Limb (tissue), 2 donors: ENCODE measurements around the gene DYNLL1.
"Not testable (repeated sequence)": the region's sequence is repeated elsewhere in the genome, so short reads cannot be mapped to it uniquely, and the experiment has no call there.

ENCODE experiments used
- DNase-seq, 2 donors: peaks; one replicate each; pipeline ENCODE4 v3.0.0-alpha.2; 2016; ENCODE audit errors: extremely low spot score in 2 of 2

The DYNLL1 gene

GRCh38 chr12:120473807-120474615 is 21.9 kb upstream of the DYNLL1 start:
- no peak for DNase-seq

GRCh38 chr12:120474616-120474960 is 21.3 kb upstream of the DYNLL1 start:
- DNase-seq, result no peak

- no peak for DNase-seq
Observed at GRCh38 chr12:120475643-120476042, 20.3 kb upstream of the DYNLL1 start.

GRCh38 chr12:120479458-120479857 is 16.5 kb upstream of the DYNLL1 start:
- no peak for DNase-seq

- no peak for DNase-seq
Observed at GRCh38 chr12:120480211-120480610, 15.7 kb upstream of the DYNLL1 start.

- no peak for DNase-seq
Observed at GRCh38 chr12:120481022-120481767, 14.7 kb upstream of the DYNLL1 start.

- no peak for DNase-seq
Observed at GRCh38 chr12:120483621-120484020, 12.3 kb upstream of the DYNLL1 start.

GRCh38 chr12:120485961-120486881 is 9.7 kb upstream of the DYNLL1 start:
- no peak for DNase-seq

GRCh38 chr12:120487552-120487951 is 8.4 kb upstream of the DYNLL1 start:
- not testable (repeated sequence) for DNase-seq

GRCh38 chr12:120488057-120488640 is 7.8 kb upstream of the DYNLL1 start:
- DNase-seq, result no peak

- peak in 1 of 2 donors; percentile 14 for DNase-seq
Observed at GRCh38 chr12:120489018-120489417, 6.9 kb upstream of the DYNLL1 start.

- DNase-seq, result no peak
Observed at GRCh38 chr12:120490325-120490724, 5.6 kb upstream of the DYNLL1 start.

GRCh38 chr12:120490833-120491512 is 4.9 kb upstream of the DYNLL1 start:
- DNase-seq, result no peak

- DNase-seq, result no peak
Observed at GRCh38 chr12:120495186-120495730, 655 bp upstream of the DYNLL1 start.

GRCh38 chr12:120496413-120497340 is 764 bp downstream of the DYNLL1 start:
- DNase-seq, result peak; percentile 32 to 75

- no peak for DNase-seq
Observed at GRCh38 chr12:120497524-120498150, 1.7 kb downstream of the DYNLL1 start.

GRCh38 chr12:120498870-120499515 is 3.1 kb downstream of the DYNLL1 start:
- no peak for DNase-seq

GRCh38 chr12:120500581-120500980 is 4.7 kb downstream of the DYNLL1 start:
- DNase-seq, result peak in 1 of 2 donors; percentile 9
